GM19463 (cell line): ENCODE results near the gene GATAD2A.
A peak's percentile ranks its signal among the peaks of the same experiment; 100 is the strongest.

Experiments used
- ATAC-seq: cut with Tn5 transposase; IDR thresholded peaks from one replicate; pipeline ENCODE4 v1.9.1; 2021; ENCODE audit warnings: mild to moderate bottlenecking, moderate library complexity; ENCODE audit not compliant: unreplicated experiment

Gene GATAD2A

GRCh38 chr19:19527674-19528625 lies 122.5 kb downstream of the GATAD2A start:
- ATAC-seq: no peak

- no peak for ATAC-seq
Observed at GRCh38 chr19:19528721-19529490, 123.4 kb downstream of the GATAD2A start, which contains the start of gene YJEFN3. TSS of gene YJEFN3 (plus strand) at chr19:19528911. CDS start at chr19:19528933, 22 bp downstream.

- no peak for ATAC-seq
Observed at GRCh38 chr19:19529783-19530422, 124.4 kb downstream of the GATAD2A start.

- no peak for ATAC-seq
Observed at GRCh38 chr19:19530423-19530804, 124.9 kb downstream of the GATAD2A start.

- no peak for ATAC-seq
Observed at GRCh38 chr19:19530889-19531288, 125.4 kb downstream of the GATAD2A start.

- peak; percentile 73 for ATAC-seq
Observed at GRCh38 chr19:19531951-19532805, 126.7 kb downstream of the GATAD2A start.

- ATAC-seq: no peak
Observed at GRCh38 chr19:19532806-19533701, 127.6 kb downstream of the GATAD2A start.

GRCh38 chr19:19533841-19534240 lies 128.4 kb downstream of the GATAD2A start:
- ATAC-seq: no peak

- ATAC-seq: no peak
Observed at GRCh38 chr19:19534556-19535265, 129.2 kb downstream of the GATAD2A start.

- no peak for ATAC-seq
Observed at GRCh38 chr19:19535311-19536191, 130.1 kb downstream of the GATAD2A start.

GRCh38 chr19:19537075-19538048 lies 131.9 kb downstream of the GATAD2A start:
- ATAC-seq: no peak

GRCh38 chr19:19538061-19538784 lies 132.7 kb downstream of the GATAD2A start, which contains the start of gene CILP2:
TSS of gene CILP2 (plus strand) at chr19:19538265. CDS start at chr19:19538350, 85 bp downstream.
- ATAC-seq: no peak

- ATAC-seq: no peak
Observed at GRCh38 chr19:19538785-19539166, 133.3 kb downstream of the GATAD2A start.

- no peak for ATAC-seq
Observed at GRCh38 chr19:19539698-19540063, 134.2 kb downstream of the GATAD2A start.

GRCh38 chr19:19540064-19540714 lies 134.7 kb downstream of the GATAD2A start:
- ATAC-seq: no peak
